Panc1 (cell line): ENCODE data around the gene HACD2.

Experiments used
- CTCF ChIP-seq: fragments of 450-650 bp; IDR thresholded peaks from 2 replicates; pipeline ENCODE4 v1.5.1; 2017; ENCODE audit warnings: mild to moderate bottlenecking
- SIN3A ChIP-seq: IDR thresholded peaks from 2 replicates; pipeline ENCODE4 v1.6.1; 2012; ENCODE audit warnings: low read depth, mild to moderate bottlenecking, low read length, moderate library complexity, borderline replicate concordance; ENCODE audit not compliant: insufficient read depth
- TCF7L2 ChIP-seq: IDR thresholded peaks from 2 replicates; pipeline ENCODE4 v1.6.1; 2011; ENCODE audit warnings: mild to moderate bottlenecking, low read depth, low read length, inconsistent platforms
- TF ChIP-seq, protein P1 (sequence below), 2 experiments: IDR thresholded peaks; 2 replicates each; pipeline ENCODE4 v1.6.1; 2011 to 2012; ENCODE audit warnings: low read depth in 2 of 2, control low read depth in 1 of 2, low read length in 1 of 2, mild to moderate bottlenecking in 1 of 2, moderate library complexity in 1 of 2; ENCODE audit not compliant: insufficient read depth in 1 of 2

GRCh38 chr3:123602325-123602724 is 17.5 kb upstream of the HACD2 start:
- TF ChIP-seq, protein P1, sequence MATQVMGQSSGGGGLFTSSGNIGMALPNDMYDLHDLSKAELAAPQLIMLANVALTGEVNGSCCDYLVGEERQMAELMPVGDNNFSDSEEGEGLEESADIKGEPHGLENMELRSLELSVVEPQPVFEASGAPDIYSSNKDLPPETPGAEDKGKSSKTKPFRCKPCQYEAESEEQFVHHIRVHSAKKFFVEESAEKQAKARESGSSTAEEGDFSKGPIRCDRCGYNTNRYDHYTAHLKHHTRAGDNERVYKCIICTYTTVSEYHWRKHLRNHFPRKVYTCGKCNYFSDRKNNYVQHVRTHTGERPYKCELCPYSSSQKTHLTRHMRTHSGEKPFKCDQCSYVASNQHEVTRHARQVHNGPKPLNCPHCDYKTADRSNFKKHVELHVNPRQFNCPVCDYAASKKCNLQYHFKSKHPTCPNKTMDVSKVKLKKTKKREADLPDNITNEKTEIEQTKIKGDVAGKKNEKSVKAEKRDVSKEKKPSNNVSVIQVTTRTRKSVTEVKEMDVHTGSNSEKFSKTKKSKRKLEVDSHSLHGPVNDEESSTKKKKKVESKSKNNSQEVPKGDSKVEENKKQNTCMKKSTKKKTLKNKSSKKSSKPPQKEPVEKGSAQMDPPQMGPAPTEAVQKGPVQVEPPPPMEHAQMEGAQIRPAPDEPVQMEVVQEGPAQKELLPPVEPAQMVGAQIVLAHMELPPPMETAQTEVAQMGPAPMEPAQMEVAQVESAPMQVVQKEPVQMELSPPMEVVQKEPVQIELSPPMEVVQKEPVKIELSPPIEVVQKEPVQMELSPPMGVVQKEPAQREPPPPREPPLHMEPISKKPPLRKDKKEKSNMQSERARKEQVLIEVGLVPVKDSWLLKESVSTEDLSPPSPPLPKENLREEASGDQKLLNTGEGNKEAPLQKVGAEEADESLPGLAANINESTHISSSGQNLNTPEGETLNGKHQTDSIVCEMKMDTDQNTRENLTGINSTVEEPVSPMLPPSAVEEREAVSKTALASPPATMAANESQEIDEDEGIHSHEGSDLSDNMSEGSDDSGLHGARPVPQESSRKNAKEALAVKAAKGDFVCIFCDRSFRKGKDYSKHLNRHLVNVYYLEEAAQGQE (IDR thresholded peaks at IDR 0.05; ENCODE audit: insufficient read depth in 1 of 2, low read depth in 2 of 2, low read length in 1 of 2) = no peak
- TF ChIP-seq SIN3A (no peak), TCF7L2 (no peak), CTCF (no peak)
